GM12878 (cell line): ENCODE data around the gene TADA3.

Source experiments
- ATF3 ChIP-seq: IDR thresholded peaks from 2 replicates; pipeline ENCODE4 v1.6.1; 2011; ENCODE audit warnings: low read depth, mild to moderate bottlenecking, low read length, moderate library complexity, borderline replicate concordance; ENCODE audit errors: extremely low read depth
- CTCF ChIP-seq, 3 experiments: IDR thresholded peaks in 2 of 3; conservative IDR thresholded peaks in 1 of 3; 2 replicates each; pipeline ENCODE4 v1.5.1; 2011; ENCODE audit warnings: low read depth in 3 of 3, low read length in 3 of 3, mild to moderate bottlenecking in 3 of 3, control low read depth in 2 of 3, moderate library complexity in 2 of 3, inconsistent platforms in 1 of 3, mixed read lengths in 1 of 3; ENCODE audit not compliant: control insufficient read depth in 2 of 3, insufficient read depth in 1 of 3; ENCODE audit errors: extremely low read depth in 1 of 3
- FOXM1 ChIP-seq: IDR thresholded peaks from 2 replicates; pipeline ENCODE4 v1.6.1; 2012; ENCODE audit warnings: low read depth, mild to moderate bottlenecking, inconsistent platforms, low read length, moderate library complexity
- POLR2A ChIP-seq: IDR thresholded peaks from 2 replicates; pipeline ENCODE4 v1.6.1; 2011; ENCODE audit warnings: low read depth, mild to moderate bottlenecking, low read length
- TF ChIP-seq, protein P1 (sequence below): IDR thresholded peaks from 2 replicates; pipeline ENCODE4 v1.6.1; 2012; ENCODE audit warnings: low read length, inconsistent platforms

- TF ChIP-seq CTCF (IDR thresholded peaks at IDR 0.05 in 2 of 3, conservative IDR thresholded peaks at IDR 0.05 in 1 of 3; ENCODE audit: control insufficient read depth in 2 of 3, extremely low read depth in 1 of 3, insufficient read depth in 1 of 3, low read depth in 3 of 3, low read length in 3 of 3) (no peak), FOXM1 (no peak), ATF3 (no peak), POLR2A (no peak; the same call in 1 of the 2 replicates)
- TF ChIP-seq, protein P1, sequence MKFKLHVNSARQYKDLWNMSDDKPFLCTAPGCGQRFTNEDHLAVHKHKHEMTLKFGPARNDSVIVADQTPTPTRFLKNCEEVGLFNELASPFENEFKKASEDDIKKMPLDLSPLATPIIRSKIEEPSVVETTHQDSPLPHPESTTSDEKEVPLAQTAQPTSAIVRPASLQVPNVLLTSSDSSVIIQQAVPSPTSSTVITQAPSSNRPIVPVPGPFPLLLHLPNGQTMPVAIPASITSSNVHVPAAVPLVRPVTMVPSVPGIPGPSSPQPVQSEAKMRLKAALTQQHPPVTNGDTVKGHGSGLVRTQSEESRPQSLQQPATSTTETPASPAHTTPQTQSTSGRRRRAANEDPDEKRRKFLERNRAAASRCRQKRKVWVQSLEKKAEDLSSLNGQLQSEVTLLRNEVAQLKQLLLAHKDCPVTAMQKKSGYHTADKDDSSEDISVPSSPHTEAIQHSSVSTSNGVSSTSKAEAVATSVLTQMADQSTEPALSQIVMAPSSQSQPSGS = no peak
These were observed 46.6 kb upstream of the TADA3 start for GRCh38 chr3:9838856-9839255.
